ENCODE results near the gene PNPLA2. TPM values are rescaled to one million over a fixed set of nuclear protein-coding genes. Genes with fewer than 3 reads are reported as not detected.

The PNPLA2 gene
- total RNA-seq, 4 donors from 2014 or later: 256 to 543 (median 355) TPM

GRCh38 chr11:865462-866430, 47.0 kb downstream of the PNPLA2 start:
- no peak for TF ChIP-seq CTCF (IDR thresholded peaks at IDR 0.05)
- DNase-seq (ENCODE audit: low spot score) (no peak), ATAC-seq (ENCODE audit: low FRiP score) (no peak)

GRCh38 chr11:866481-866880, 47.8 kb downstream of the PNPLA2 start:
- DNase-seq (ENCODE audit: low spot score) (no peak), ATAC-seq (ENCODE audit: low FRiP score) (no peak)
- TF ChIP-seq CTCF (IDR thresholded peaks at IDR 0.05): no peak

- TF ChIP-seq CTCF (IDR thresholded peaks at IDR 0.05): no peak
- DNase-seq (ENCODE audit: low spot score): no peak
- ATAC-seq (ENCODE audit: low FRiP score): no peak
Measured at GRCh38 chr11:867856-868358, 49.2 kb downstream of the PNPLA2 start.

GRCh38 chr11:868394-868793, 49.7 kb downstream of the PNPLA2 start:
- ATAC-seq (ENCODE audit: low FRiP score) (no peak), DNase-seq (ENCODE audit: low spot score) (no peak)
- no peak for TF ChIP-seq CTCF (IDR thresholded peaks at IDR 0.05)

GRCh38 chr11:868802-869201, 50.1 kb downstream of the PNPLA2 start:
- DNase-seq (ENCODE audit: low spot score) (no peak), ATAC-seq (ENCODE audit: low FRiP score) (no peak)
- TF ChIP-seq CTCF (IDR thresholded peaks at IDR 0.05): no peak

DNA sequence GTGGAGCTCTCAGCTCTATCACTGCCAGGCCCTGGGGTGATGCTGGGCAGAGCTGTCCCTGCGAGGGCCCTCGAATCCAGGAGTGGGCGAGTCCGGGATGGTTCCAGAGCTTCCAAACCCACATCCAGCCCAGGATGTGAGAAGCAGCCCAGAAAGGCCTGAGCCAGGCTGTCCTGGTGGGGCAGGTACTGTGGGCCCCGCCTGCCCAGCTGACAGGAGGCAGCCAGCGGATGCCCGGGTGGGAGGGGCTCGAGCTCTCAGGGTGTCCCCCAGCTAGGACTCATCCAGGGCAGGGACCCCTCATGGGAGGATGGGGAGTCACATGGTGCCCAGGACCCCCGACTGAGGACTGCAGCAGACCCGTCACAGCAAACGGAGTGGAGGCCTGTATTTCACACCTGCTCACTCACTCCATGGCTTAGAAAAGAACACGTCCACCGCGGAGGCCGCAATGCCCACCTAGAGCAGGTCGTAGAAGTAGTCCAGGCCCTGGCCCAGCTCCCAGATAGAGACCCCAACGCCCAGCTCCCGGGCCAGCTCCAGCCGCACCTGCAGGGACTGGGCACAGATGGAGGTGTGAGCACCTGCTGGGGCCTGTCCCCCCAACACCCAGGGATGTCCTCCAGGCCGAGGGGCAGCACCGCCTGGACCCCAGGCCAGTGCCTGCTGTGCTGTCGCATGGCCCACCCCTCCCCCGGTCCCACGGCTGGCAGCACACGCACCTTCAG, 50.8 kb downstream of the PNPLA2 start:
- ATAC-seq (ENCODE audit: low FRiP score) (no peak), DNase-seq (ENCODE audit: low spot score) (no peak)
- no peak for TF ChIP-seq CTCF (IDR thresholded peaks at IDR 0.05)
